ENCODE data around the gene ADNP2.

The ADNP2 gene

GRCh38 chr18:80147418-80148325 lies 38.6 kb downstream of the ADNP2 start:
- no peak for TF ChIP-seq CTCF (IDR thresholded peaks at IDR 0.05)

- TF ChIP-seq CTCF (IDR thresholded peaks at IDR 0.05): no peak
Measured at GRCh38 chr18:80148326-80149199, 39.5 kb downstream of the ADNP2 start.

- TF ChIP-seq CTCF (IDR thresholded peaks at IDR 0.05): no peak
Measured at GRCh38 chr18:80149667-80150066, 40.6 kb downstream of the ADNP2 start.

- TF ChIP-seq CTCF (IDR thresholded peaks at IDR 0.05): peak; percentile 64
Measured at GRCh38 chr18:80154293-80154692, 45.2 kb downstream of the ADNP2 start.

GRCh38 chr18:80157708-80158343 lies 48.8 kb downstream of the ADNP2 start:
- TF ChIP-seq CTCF (IDR thresholded peaks at IDR 0.05): peak; percentile 98

GRCh38 chr18:80158365-80158764 lies 49.3 kb downstream of the ADNP2 start:
- TF ChIP-seq CTCF (IDR thresholded peaks at IDR 0.05): no peak

Measured in LNCAP (cell line).